GM19463 (cell line): ENCODE results near the gene USP17L10.
"Not testable (repeated sequence)": the region's sequence is repeated elsewhere in the genome, so short reads cannot be mapped to it uniquely, and the experiment has no call there.

Experiments used
- ATAC-seq: cut with Tn5 transposase; IDR thresholded peaks from one replicate; pipeline ENCODE4 v1.9.1; 2021; ENCODE audit warnings: mild to moderate bottlenecking, moderate library complexity; ENCODE audit not compliant: unreplicated experiment

USP17L10 gene

GRCh38 chr4:9210357-9210756 lies at the start of gene USP17L10:
Gene USP17L10 (plus strand): TSS chr4:9210657. CDS start chr4:9210657, 0 bp downstream.
- not testable (repeated sequence) for ATAC-seq

GRCh38 chr4:9165990-9166389 lies 44.5 kb upstream of the USP17L10 start:
- not testable (repeated sequence) for ATAC-seq

GRCh38 chr4:9169791-9170459 lies 40.5 kb upstream of the USP17L10 start, which contains the start of gene FAM90A26:
Gene FAM90A26 (plus strand): TSS chr4:9170409. CDS start chr4:9173173, 2,764 bp downstream.
- not testable (repeated sequence) for ATAC-seq

GRCh38 chr4:9214701-9215100 lies 4.2 kb downstream of the USP17L10 start:
- not testable (repeated sequence) for ATAC-seq

- not testable (repeated sequence) for ATAC-seq
Measured at GRCh38 chr4:9215105-9215504, 4.6 kb downstream of the USP17L10 start, which contains the start of gene USP17L11. Gene USP17L11 (plus strand): TSS chr4:9215405. CDS start chr4:9215405, 0 bp downstream.

- ATAC-seq: not testable (repeated sequence)
Measured at GRCh38 chr4:9219852-9220251, 9.4 kb downstream of the USP17L10 start, which contains the start of gene USP17L12. Gene USP17L12 (plus strand): TSS chr4:9220152. CDS start chr4:9220152, 0 bp downstream.

GRCh38 chr4:9224596-9224995 lies 14.1 kb downstream of the USP17L10 start, which contains the start of gene USP17L13:
Gene USP17L13 (plus strand): TSS chr4:9224896. CDS start chr4:9224896, 0 bp downstream.
- ATAC-seq: not testable (repeated sequence)

GRCh38 chr4:9230249-9230648 lies 19.8 kb downstream of the USP17L10 start:
- ATAC-seq: not testable (repeated sequence)

- ATAC-seq: not testable (repeated sequence)
Measured at GRCh38 chr4:9234085-9234484, 23.6 kb downstream of the USP17L10 start, which contains the start of gene USP17L15. Gene USP17L15 (plus strand): TSS chr4:9234385. CDS start chr4:9234385, 0 bp downstream.

- not testable (repeated sequence) for ATAC-seq
Measured at GRCh38 chr4:9238461-9238860, 28.0 kb downstream of the USP17L10 start.

GRCh38 chr4:9243579-9243978 lies 33.1 kb downstream of the USP17L10 start, which contains the start of gene USP17L17:
Gene USP17L17 (plus strand): TSS chr4:9243879. CDS start chr4:9243879, 0 bp downstream.
- ATAC-seq: not testable (repeated sequence)

- ATAC-seq: not testable (repeated sequence)
Measured at GRCh38 chr4:9247953-9248680, 37.7 kb downstream of the USP17L10 start, which contains the start of gene USP17L18. Gene USP17L18 (plus strand): TSS chr4:9248630. CDS start chr4:9248630, 0 bp downstream.

GRCh38 chr4:9253078-9253477 lies 42.6 kb downstream of the USP17L10 start, which contains the start of gene USP17L19:
Gene USP17L19 (plus strand): TSS chr4:9253378. CDS start chr4:9253378, 0 bp downstream.
- not testable (repeated sequence) for ATAC-seq

- ATAC-seq: not testable (repeated sequence)
Measured at GRCh38 chr4:9257824-9258223, 47.4 kb downstream of the USP17L10 start, which contains the start of gene USP17L20. Gene USP17L20 (plus strand): TSS chr4:9258124. CDS start chr4:9258124, 0 bp downstream.
